Astrocyte of the cerebellum (primary cell): ENCODE data around the gene RLF.
A peak's percentile ranks its signal among the peaks of the same experiment; 100 is the strongest.

ENCODE experiments used
- DNase-seq: peaks from one replicate; pipeline ENCODE4 v3.0.0-alpha.2; 2011; ENCODE audit warnings: low read depth
- H3K4me3 ChIP-seq: 2 replicates; pipeline ENCODE4 v1.5.1; 2011; ENCODE audit warnings: mild to moderate bottlenecking, low read depth, low read length, moderate library complexity
- CTCF ChIP-seq: IDR thresholded peaks from 2 replicates; pipeline ENCODE4 v1.5.1; 2012; ENCODE audit warnings: low read length, low read depth, moderate library complexity, mild to moderate bottlenecking; ENCODE audit errors: missing control alignments
- in situ Hi-C: cut with HindIII; loops from 2 replicates; pipeline ENCODE4 v1.10.0; 2017; ENCODE audit warnings: low sequenced_read_pairs

Gene RLF

GRCh38 chr1:40161125-40161887, at the start of gene RLF:
Gene RLF (plus strand): TSS chr1:40161387. CDS start chr1:40161400, 13 bp downstream.
- DNase-seq = peak; percentile 83
- no peak for TF ChIP-seq CTCF
- H3K4me3 ChIP-seq = peak within 1 kb of the TSS; percentile 91
- in situ Hi-C loops = no loop called here

- H3K4me3 ChIP-seq = no peak overlapping the region
- in situ Hi-C loops = no loop called here
- TF ChIP-seq CTCF = no peak
- DNase-seq = no peak
Measured at GRCh38 chr1:40114400-40114799, 46.8 kb upstream of the RLF start.

- H3K4me3 ChIP-seq = no peak overlapping the region
- no peak for TF ChIP-seq CTCF
- in situ Hi-C loops = no loop called here
- no peak for DNase-seq
Measured at GRCh38 chr1:40120128-40120527, 41.1 kb upstream of the RLF start.

- in situ Hi-C loops = no loop called here
- TF ChIP-seq CTCF = no peak
- no peak overlapping the region for H3K4me3 ChIP-seq
- no peak for DNase-seq
Measured at GRCh38 chr1:40122855-40123254, 38.3 kb upstream of the RLF start.

- DNase-seq = no peak
- in situ Hi-C loops = no loop called here
- no peak for TF ChIP-seq CTCF
- H3K4me3 ChIP-seq = no peak overlapping the region
Measured at GRCh38 chr1:40130892-40131291, 30.3 kb upstream of the RLF start.

- in situ Hi-C loops = no loop called here
- TF ChIP-seq CTCF = no peak
- H3K4me3 ChIP-seq = peak overlapping the region; percentile 27
- no peak for DNase-seq
Measured at GRCh38 chr1:40132383-40133311, 28.5 kb upstream of the RLF start.
